Panc1 (cell line): ENCODE data around the gene CRIM1. TPM values are rescaled to one million over a fixed set of nuclear protein-coding genes. Genes with fewer than 3 reads are reported as not detected.
A peak's percentile ranks its signal among the peaks of the same experiment; 100 is the strongest.

Experiments used
- ATAC-seq: fragments of 200-7000 bp; cut with Tn5 transposase; 2 replicates; pipeline ENCODE4 v1.9.1; 2020; ENCODE audit warnings: mild to moderate bottlenecking, moderate library complexity
- BruUV-seq: library from RNA; stranded (reverse); fragments of 400-500 nt; replicated peaks from 2 replicates; lab custom pipeline; 2021; lab: Mats Ljungman, UMichigan
- CTCF ChIA-PET: fragments of 300-600 bp; sonication (Branson Sonifier 250); formaldehyde crosslinking; loops from one replicate; lab custom pipeline; 2022; ENCODE audit warnings: antibody characterized with exemption; lab: Charles Lee
- POLR2A ChIA-PET: fragments of 300-600 bp; sonication (Branson Sonifier 250); formaldehyde crosslinking; loops from one replicate; lab custom pipeline; 2022; ENCODE audit warnings: antibody characterized with exemption; lab: Charles Lee
- DNase-seq: peaks from one replicate; pipeline ENCODE4 v3.0.0-alpha.2; 2010; ENCODE audit warnings: low read depth, low spot score
- H3K27ac ChIP-seq: 2 replicates; pipeline ENCODE4 v1.5.1; 2011; ENCODE audit warnings: mild to moderate bottlenecking, low read length, inconsistent platforms
- H3K27me3 ChIP-seq: fragments of 200-500 bp; sonication (Bioruptor generic); 2 replicates; pipeline ENCODE4 v1.6.0; 2014; ENCODE audit warnings: low read length, inconsistent platforms; ENCODE audit not compliant: control insufficient read depth, insufficient read depth
- H3K36me3 ChIP-seq: fragments of 200-500 bp; sonication (Bioruptor generic); 2 replicates; pipeline ENCODE4 v1.5.1; 2014; ENCODE audit warnings: inconsistent platforms, mild to moderate bottlenecking, low read length, moderate library complexity; ENCODE audit not compliant: control insufficient read depth, insufficient read depth
- H3K4me1 ChIP-seq: 2 replicates; pipeline ENCODE4 v1.5.1; 2011; ENCODE audit warnings: inconsistent platforms, mild to moderate bottlenecking, low read length, moderate library complexity; ENCODE audit not compliant: control insufficient read depth, insufficient read depth
- H3K4me3 ChIP-seq, 2 experiments: 2 replicates each; pipeline ENCODE4 v1.5.1; 2011 to 2012; ENCODE audit warnings: low read depth in 2 of 2, low read length in 2 of 2, mild to moderate bottlenecking in 2 of 2, inconsistent platforms in 1 of 2, moderate library complexity in 1 of 2
- H3K9me3 ChIP-seq: fragments of 200-500 bp; sonication (Bioruptor generic); 2 replicates; pipeline ENCODE4 v1.5.1; 2014; ENCODE audit warnings: low read depth, mild to moderate bottlenecking, inconsistent platforms, low read length, moderate library complexity; ENCODE audit not compliant: control insufficient read depth, insufficient read depth
- CTCF ChIP-seq: fragments of 450-650 bp; IDR thresholded peaks from 2 replicates; pipeline ENCODE4 v1.5.1; 2017; ENCODE audit warnings: mild to moderate bottlenecking
- POLR2AphosphoS5 ChIP-seq: IDR thresholded peaks from 2 replicates; pipeline ENCODE4 v1.6.1; 2012; ENCODE audit warnings: mild to moderate bottlenecking, low read depth, low read length, moderate library complexity
- SIN3A ChIP-seq: IDR thresholded peaks from 2 replicates; pipeline ENCODE4 v1.6.1; 2012; ENCODE audit warnings: low read depth, mild to moderate bottlenecking, low read length, moderate library complexity, borderline replicate concordance; ENCODE audit not compliant: insufficient read depth
- TCF7L2 ChIP-seq: IDR thresholded peaks from 2 replicates; pipeline ENCODE4 v1.6.1; 2011; ENCODE audit warnings: mild to moderate bottlenecking, low read depth, low read length, inconsistent platforms
- in situ Hi-C: cut with HindIII; loops from 2 replicates; pipeline ENCODE4 v1.10.0; 2016; ENCODE audit warnings: low sequenced_read_pairs, low pct_unique_long_range_greater_than_20kb
- intact Hi-C: fragments of 100-400 bp; cut with micrococcal nuclease; formaldehyde crosslinking; loops from one replicate; pipeline ENCODE4 v1.10.0; 2022; ENCODE audit not compliant: unreplicated experiment
- total RNA-seq: library from RNA; stranded (reverse); gene quantifications from one replicate; pipeline ENCODE4 v1.2.1, GENCODE V29; 2021; ENCODE audit not compliant: unreplicated experiment
- TF ChIP-seq, protein P1 (sequence below), 2 experiments: IDR thresholded peaks; 2 replicates each; pipeline ENCODE4 v1.6.1; 2011 to 2012; ENCODE audit warnings: low read depth in 2 of 2, control low read depth in 1 of 2, low read length in 1 of 2, mild to moderate bottlenecking in 1 of 2, moderate library complexity in 1 of 2; ENCODE audit not compliant: insufficient read depth in 1 of 2

The CRIM1 gene
- total RNA-seq, 1 experiment from 2014 or later: 290 TPM

GRCh38 chr2:36388472-36388871 lies 32.9 kb downstream of the CRIM1 start:
- ChIA-PET CTCF (no interaction called here), POLR2A (interaction anchor here (0.7 kb wide), 1 partner anchor 13 kb away, joined by 3 read pairs; no protein-coding TSS in a partner anchor)
- no peak for TF ChIP-seq SIN3A
- Histone ChIP-seq H3K27me3 (no peaks in the 10 kb centered on the region), H3K9me3 (no peaks in the 10 kb centered on the region), H3K4me1 (peaks cover 95% of the 10 kb centered on the region), H3K36me3 (peaks cover 7% of the 10 kb centered on the region; the same call in 1 of the 2 replicates), H3K4me3 (no peak overlapping the region), H3K27ac (peak overlapping the region; percentile 93)
- BruUV-seq: no TSS peak
- intact Hi-C loops: no loop called here
- DNase-seq (no peak), ATAC-seq (no peak)
- in situ Hi-C loops: no loop called here

DNA sequence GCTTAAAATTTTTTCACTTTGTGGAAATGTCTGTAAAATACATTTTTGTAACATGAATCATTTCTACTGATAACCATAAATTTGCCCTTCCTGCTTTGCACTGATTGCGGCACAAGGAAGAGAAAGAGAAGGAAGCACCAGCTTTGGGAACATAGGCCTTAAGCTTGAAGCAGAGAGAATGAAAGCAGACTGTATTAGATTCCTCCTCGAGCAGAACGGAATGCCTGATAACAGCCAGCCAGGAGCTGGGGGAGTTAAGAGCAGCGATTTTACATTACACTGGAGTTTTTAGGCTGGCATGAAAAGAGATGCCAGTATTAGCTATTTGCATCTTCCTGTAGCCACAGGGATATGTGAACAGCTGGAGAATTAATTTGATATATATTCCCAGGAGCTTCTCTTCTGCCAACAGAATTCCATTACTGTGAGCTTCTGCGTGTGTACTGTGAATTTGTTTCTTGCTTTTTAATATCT lies 33.5 kb downstream of the CRIM1 start:
- H3K27ac ChIP-seq: peak overlapping the region; percentile 93
- BruUV-seq: no TSS peak
- ChIA-PET CTCF (interaction anchor here (0.5 kb wide), 1 partner anchor 67 kb away, joined by 4 read pairs; no protein-coding TSS in a partner anchor), POLR2A (no interaction called here)
- H3K36me3 ChIP-seq: peaks cover 7% of the 10 kb centered on the region; the same call in 1 of the 2 replicates
- peaks cover 95% of the 10 kb centered on the region for H3K4me1 ChIP-seq
- in situ Hi-C loops: no loop called here
- TF ChIP-seq POLR2AphosphoS5 (no peak; the same call in 1 of the 2 replicates), CTCF (no peak), SIN3A (no peak), TCF7L2 (0 out of 2 replicates have a peak, but pooled peaks have one; percentile 18)
- TF ChIP-seq, protein P1, sequence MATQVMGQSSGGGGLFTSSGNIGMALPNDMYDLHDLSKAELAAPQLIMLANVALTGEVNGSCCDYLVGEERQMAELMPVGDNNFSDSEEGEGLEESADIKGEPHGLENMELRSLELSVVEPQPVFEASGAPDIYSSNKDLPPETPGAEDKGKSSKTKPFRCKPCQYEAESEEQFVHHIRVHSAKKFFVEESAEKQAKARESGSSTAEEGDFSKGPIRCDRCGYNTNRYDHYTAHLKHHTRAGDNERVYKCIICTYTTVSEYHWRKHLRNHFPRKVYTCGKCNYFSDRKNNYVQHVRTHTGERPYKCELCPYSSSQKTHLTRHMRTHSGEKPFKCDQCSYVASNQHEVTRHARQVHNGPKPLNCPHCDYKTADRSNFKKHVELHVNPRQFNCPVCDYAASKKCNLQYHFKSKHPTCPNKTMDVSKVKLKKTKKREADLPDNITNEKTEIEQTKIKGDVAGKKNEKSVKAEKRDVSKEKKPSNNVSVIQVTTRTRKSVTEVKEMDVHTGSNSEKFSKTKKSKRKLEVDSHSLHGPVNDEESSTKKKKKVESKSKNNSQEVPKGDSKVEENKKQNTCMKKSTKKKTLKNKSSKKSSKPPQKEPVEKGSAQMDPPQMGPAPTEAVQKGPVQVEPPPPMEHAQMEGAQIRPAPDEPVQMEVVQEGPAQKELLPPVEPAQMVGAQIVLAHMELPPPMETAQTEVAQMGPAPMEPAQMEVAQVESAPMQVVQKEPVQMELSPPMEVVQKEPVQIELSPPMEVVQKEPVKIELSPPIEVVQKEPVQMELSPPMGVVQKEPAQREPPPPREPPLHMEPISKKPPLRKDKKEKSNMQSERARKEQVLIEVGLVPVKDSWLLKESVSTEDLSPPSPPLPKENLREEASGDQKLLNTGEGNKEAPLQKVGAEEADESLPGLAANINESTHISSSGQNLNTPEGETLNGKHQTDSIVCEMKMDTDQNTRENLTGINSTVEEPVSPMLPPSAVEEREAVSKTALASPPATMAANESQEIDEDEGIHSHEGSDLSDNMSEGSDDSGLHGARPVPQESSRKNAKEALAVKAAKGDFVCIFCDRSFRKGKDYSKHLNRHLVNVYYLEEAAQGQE (IDR thresholded peaks at IDR 0.05; ENCODE audit: insufficient read depth in 1 of 2, low read depth in 2 of 2, low read length in 1 of 2): no peak
- no peak overlapping the region for H3K4me3 ChIP-seq
- intact Hi-C loops: no loop called here
- DNase-seq (no peak), ATAC-seq (peak; percentile 60)
- H3K27me3 ChIP-seq: no peaks in the 10 kb centered on the region
- no peaks in the 10 kb centered on the region for H3K9me3 ChIP-seq

DNA sequence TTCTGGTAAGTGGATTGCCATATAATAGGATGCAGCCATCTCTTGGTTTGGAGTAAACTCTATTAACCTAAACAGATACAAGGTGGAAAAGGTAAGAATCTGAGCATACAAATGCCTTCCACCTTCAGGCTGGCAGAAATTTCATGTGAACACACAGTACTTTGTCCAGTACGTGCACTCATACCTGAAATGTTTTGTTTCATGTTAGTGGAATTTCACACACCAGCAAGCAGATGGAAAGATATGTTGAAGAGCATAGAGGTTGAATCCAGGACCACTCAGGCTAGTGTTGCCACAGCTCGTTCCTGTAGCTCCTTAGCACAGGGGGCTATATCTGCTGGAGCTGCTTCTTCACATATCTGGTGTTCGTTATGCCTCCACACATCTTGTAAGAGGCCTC lies 34.0 kb downstream of the CRIM1 start:
- POLR2A ChIA-PET: no interaction called here
- in situ Hi-C loops: no loop called here
- peaks cover 95% of the 10 kb centered on the region for H3K4me1 ChIP-seq

More for the DNA sequence above, 34.0 kb downstream of the CRIM1 start:
- peak overlapping the region; percentile 93 for H3K27ac ChIP-seq
- CTCF ChIA-PET: no interaction called here
- intact Hi-C loops: no loop called here
- no TSS peak for BruUV-seq
- no peak overlapping the region for H3K4me3 ChIP-seq
- H3K27me3 ChIP-seq: no peaks in the 10 kb centered on the region
- DNase-seq: no peak
- TF ChIP-seq, protein P1 (IDR thresholded peaks at IDR 0.05; ENCODE audit: insufficient read depth in 1 of 2, low read depth in 2 of 2, low read length in 1 of 2): no peak
- TF ChIP-seq POLR2AphosphoS5 (no peak), CTCF (no peak), TCF7L2 (0 out of 2 replicates have a peak, but pooled peaks have one; percentile 5), SIN3A (no peak)
- H3K36me3 ChIP-seq: peaks cover 7% of the 10 kb centered on the region; the same call in 1 of the 2 replicates
- no peaks in the 10 kb centered on the region for H3K9me3 ChIP-seq
- peak; percentile 18 for ATAC-seq
